ENCODE results near the gene BEST2. TPM values are rescaled to one million over a fixed set of nuclear protein-coding genes. Genes with fewer than 3 reads are reported as not detected.

The BEST2 gene
- total RNA-seq, 4 donors from 2014 or later = not detected

DNA sequence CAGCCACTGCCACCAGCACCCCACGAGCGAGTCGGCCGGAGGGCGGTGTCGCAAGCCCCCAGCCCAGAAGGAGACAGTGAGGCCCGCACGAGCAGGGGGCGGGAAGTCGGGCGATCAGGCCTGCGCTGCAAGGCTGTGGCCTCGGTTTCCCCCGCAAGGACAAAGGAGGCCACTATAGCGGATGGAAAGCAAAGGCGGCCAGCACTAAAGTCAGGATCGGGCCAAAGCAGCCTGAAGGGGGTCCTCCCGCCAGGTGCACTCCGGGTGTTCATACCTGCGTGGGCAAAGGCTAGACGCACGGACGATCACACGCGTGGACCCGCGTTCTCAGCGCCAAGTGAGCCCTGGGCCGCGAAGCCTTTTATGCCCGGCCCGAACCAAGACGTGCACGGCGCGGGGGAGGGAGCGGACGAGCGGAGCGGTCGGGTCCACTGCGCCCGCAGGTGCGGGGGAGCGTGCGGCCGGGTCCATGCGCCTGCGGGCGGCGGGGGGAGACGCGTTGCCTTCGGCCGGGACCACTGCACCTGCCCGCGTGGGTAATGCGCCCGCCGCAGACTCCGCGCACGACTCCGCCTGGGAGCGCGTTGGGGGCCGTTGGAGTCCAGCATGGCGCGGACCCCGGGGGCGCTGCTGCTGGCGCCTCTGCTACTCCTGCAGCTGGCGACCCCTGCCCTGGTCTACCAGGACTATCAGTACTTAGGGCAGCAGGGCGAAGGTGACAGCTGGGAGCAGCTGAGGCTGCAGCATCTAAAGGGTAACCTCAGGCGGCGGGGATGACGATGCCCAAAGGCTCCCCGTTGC, 50.1 kb downstream of the BEST2 start, which contains the start of the genes PRDX2 and THSD8:
Gene PRDX2, minus strand, starts transcription at position 335 of the 801 bp plus-strand sequence. CDS start 539 bp downstream, outside the sequence.
Gene THSD8, plus strand, starts transcription at position 604 of the 801 bp plus-strand sequence. Its CDS starts 3 bp downstream, at position 607.
- peak; percentile 79 for ATAC-seq
- Histone ChIP-seq H3K4me3 (peak within 1 kb of the TSS; percentile 73 to 88), H3K9me3 (no peaks in the 10 kb centered on the region), H3K27me3 (no peaks in the 10 kb centered on the region), H3K36me3 (peaks cover 0 to 39% of the 10 kb centered on the region in 2 donors), H3K27ac (peak within 1 kb of the TSS; percentile 60 to 89 (median 86)), H3K4me1 (peaks cover 0 to 45% (median 14%) of the 10 kb centered on the region in 3 donors)
- TF ChIP-seq POLR2AphosphoS5 (IDR thresholded peaks at IDR 0.05) (peak; percentile 79), POLR2A (IDR thresholded peaks at IDR 0.05) (peak; percentile 75 to 84), EP300 (IDR thresholded peaks at IDR 0.05) (no peak)
- TF ChIP-seq, protein P1, sequence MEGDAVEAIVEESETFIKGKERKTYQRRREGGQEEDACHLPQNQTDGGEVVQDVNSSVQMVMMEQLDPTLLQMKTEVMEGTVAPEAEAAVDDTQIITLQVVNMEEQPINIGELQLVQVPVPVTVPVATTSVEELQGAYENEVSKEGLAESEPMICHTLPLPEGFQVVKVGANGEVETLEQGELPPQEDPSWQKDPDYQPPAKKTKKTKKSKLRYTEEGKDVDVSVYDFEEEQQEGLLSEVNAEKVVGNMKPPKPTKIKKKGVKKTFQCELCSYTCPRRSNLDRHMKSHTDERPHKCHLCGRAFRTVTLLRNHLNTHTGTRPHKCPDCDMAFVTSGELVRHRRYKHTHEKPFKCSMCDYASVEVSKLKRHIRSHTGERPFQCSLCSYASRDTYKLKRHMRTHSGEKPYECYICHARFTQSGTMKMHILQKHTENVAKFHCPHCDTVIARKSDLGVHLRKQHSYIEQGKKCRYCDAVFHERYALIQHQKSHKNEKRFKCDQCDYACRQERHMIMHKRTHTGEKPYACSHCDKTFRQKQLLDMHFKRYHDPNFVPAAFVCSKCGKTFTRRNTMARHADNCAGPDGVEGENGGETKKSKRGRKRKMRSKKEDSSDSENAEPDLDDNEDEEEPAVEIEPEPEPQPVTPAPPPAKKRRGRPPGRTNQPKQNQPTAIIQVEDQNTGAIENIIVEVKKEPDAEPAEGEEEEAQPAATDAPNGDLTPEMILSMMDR (IDR thresholded peaks at IDR 0.05) = peak in 2 of 4 experiments; percentile 3 to 6
- 0% methylated on average over 1 to 13 of the region's 78 CpGs for WGBS, 2 donors (ENCODE audit: low coverage in 1 of 2)

DNA sequence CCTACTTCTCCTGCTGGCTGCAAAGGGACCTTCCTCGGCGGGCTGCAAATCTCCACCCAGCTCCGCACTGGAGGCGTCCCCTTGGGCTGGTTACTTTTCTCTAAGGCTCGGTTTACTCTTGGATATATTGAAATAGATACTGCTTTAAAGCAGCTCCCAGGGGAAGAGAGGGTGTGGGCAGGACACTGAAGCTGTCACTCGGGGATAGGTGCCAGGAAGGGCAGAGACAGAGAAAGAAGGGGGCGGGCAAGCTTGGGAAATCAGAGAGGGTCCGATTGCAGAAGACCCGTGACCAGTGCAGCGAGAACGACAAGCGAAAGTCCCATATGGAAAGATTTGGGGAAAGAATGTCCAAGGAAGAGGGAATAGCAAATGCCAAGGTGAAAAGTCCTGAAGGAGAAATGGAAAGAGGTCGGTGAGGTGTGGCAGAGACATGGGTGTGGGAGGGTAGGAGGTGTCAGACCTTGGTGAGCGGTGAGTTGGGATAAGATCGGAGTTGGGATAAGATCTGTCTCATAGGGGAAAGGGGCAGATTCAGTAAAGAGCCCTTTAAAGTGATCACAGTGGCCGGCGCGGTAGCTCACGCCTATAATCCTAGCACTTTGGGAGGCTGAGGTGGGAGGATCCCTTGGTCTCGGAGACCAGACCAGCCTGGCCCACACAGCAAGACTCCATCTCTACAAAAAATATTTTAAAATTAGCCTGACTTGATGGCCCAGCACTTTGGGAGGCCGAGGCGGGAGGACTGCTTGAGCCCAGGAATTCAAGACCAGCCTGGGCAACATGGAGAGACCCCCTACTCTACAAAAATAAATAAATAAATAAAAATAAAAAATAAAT, 50.9 kb downstream of the BEST2 start:
- peaks cover 0 to 49% (median 21%) of the 10 kb centered on the region in 3 donors for H3K4me1 ChIP-seq
- peaks cover 0 to 31% of the 10 kb centered on the region in 2 donors for H3K36me3 ChIP-seq
- peak overlapping the region in 3 of 4 donors; percentile 86 to 89 (median 86) for H3K27ac ChIP-seq
- H3K4me3 ChIP-seq = peak overlapping the region; percentile 73 to 88
- H3K9me3 ChIP-seq = no peaks in the 10 kb centered on the region
- no peaks in the 10 kb centered on the region for H3K27me3 ChIP-seq
- TF ChIP-seq POLR2A (IDR thresholded peaks at IDR 0.05) (no peak), EP300 (IDR thresholded peaks at IDR 0.05) (no peak), POLR2AphosphoS5 (IDR thresholded peaks at IDR 0.05) (no peak)
- TF ChIP-seq, protein P1 (IDR thresholded peaks at IDR 0.05) = no peak
- 33 to 42% methylated on average over 8 to 19 of the region's 22 CpGs for WGBS, 2 donors (ENCODE audit: low coverage in 1 of 2)
- no peak for ATAC-seq

DNA sequence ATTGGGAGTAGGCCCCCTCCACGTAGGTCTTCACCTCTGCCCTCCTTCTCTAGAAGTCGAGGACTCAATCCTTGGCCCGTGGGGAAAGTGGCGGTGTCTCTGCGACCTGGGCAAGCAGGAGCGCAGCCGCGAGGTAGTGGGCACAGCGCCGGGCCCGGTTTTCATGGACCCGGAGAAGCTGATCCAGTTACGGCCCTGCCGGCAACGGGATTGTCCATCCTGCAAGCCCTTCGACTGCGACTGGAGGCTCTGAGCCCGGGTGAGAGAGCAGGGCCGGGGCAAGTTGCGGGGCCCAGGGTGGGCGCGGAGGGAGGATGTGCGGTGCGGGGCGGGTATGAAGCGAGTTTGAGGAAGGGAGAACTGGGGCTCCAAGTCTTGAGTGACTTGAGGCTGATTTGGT, 52.5 kb downstream of the BEST2 start:
- no peak for ATAC-seq
- WGBS, 2 donors (ENCODE audit: low coverage in 1 of 2) = 90% methylated on average over 9 of the region's 26 CpGs; no CpG with 5 or more reads in 1 of the 2 donors
- Histone ChIP-seq H3K36me3 (peaks cover 0 to 16% of the 10 kb centered on the region in 2 donors), H3K4me3 (no peak overlapping the region), H3K27ac (no peak overlapping the region), H3K4me1 (peaks cover 0 to 49% (median 21%) of the 10 kb centered on the region in 3 donors), H3K27me3 (no peaks in the 10 kb centered on the region), H3K9me3 (no peaks in the 10 kb centered on the region)
- TF ChIP-seq, protein P1 (IDR thresholded peaks at IDR 0.05) = no peak
- TF ChIP-seq EP300 (IDR thresholded peaks at IDR 0.05) (no peak), POLR2AphosphoS5 (IDR thresholded peaks at IDR 0.05) (no peak)

DNA sequence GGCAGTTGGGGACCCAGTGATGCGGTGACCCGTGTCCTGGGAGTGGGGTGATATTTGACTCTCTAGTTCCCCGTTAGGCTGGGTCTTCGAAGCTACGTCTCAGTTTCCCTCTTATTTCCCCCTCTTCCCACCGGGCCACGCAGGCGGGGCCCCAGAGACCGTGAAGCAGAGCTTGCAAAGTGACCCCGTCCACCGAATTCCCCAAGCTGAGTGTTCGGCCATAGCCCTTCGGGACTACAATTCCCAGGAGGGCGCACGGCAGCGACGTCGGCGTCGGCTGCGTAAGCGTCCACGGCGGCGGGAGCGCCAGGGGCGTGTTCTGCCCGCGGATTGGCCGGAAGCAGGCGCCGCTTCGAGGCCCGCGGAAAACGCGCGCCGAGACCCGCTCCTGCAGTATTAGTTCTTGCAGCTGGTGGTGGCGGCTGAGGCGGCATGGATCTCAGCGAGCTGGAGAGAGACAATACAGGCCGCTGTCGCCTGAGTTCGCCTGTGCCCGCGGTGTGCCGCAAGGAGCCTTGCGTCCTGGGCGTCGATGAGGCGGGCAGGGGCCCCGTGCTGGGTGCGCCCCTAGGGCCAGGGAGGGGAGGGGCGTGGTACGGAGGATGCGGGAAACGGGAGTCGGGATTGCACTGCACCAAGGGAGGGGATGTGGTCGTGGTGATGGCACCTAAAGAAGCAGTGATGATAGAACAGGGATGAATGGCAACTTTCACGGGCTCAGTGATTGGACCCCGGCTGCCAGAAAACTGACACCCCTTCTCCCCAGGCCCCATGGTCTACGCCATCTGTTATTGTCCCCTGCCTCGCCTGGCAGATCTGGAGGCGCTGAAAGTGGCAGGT, 54.9 kb downstream of the BEST2 start, which contains the start of gene RNASEH2A:
Gene RNASEH2A, plus strand, starts transcription at position 343 of the 840 bp plus-strand sequence. Its CDS starts 90 bp downstream, at position 433.
- H3K27me3 ChIP-seq = no peaks in the 10 kb centered on the region
- 0 to 34% methylated on average over 1 to 6 of the region's 66 CpGs for whole genome bisulfite sequencing, 2 donors (ENCODE audit: low coverage in 1 of 2)
- H3K4me1 ChIP-seq = peaks cover 0 to 29% (median 13%) of the 10 kb centered on the region in 3 donors
- TF ChIP-seq POLR2A (IDR thresholded peaks at IDR 0.05) (no peak), POLR2AphosphoS5 (IDR thresholded peaks at IDR 0.05) (peak; percentile 39), EP300 (IDR thresholded peaks at IDR 0.05) (no peak)
- TF ChIP-seq, protein P1 (IDR thresholded peaks at IDR 0.05) = peak in 3 of 4 experiments; percentile 12 to 37 (median 22)
- H3K4me3 ChIP-seq = peak within 1 kb of the TSS; percentile 25 to 59
- H3K9me3 ChIP-seq = no peaks in the 10 kb centered on the region
- H3K36me3 ChIP-seq = peaks cover 0 to 8% of the 10 kb centered on the region in 2 donors
- ATAC-seq = peak; percentile 91
- H3K27ac ChIP-seq = peak within 1 kb of the TSS in 3 of 4 donors; percentile 72 to 82 (median 79)
